ENCODE results near the gene E2F8.
"Not testable (repeated sequence)": the region's sequence is repeated elsewhere in the genome, so short reads cannot be mapped to it uniquely, and the experiment has no call there.

E2F8 gene, protein sequence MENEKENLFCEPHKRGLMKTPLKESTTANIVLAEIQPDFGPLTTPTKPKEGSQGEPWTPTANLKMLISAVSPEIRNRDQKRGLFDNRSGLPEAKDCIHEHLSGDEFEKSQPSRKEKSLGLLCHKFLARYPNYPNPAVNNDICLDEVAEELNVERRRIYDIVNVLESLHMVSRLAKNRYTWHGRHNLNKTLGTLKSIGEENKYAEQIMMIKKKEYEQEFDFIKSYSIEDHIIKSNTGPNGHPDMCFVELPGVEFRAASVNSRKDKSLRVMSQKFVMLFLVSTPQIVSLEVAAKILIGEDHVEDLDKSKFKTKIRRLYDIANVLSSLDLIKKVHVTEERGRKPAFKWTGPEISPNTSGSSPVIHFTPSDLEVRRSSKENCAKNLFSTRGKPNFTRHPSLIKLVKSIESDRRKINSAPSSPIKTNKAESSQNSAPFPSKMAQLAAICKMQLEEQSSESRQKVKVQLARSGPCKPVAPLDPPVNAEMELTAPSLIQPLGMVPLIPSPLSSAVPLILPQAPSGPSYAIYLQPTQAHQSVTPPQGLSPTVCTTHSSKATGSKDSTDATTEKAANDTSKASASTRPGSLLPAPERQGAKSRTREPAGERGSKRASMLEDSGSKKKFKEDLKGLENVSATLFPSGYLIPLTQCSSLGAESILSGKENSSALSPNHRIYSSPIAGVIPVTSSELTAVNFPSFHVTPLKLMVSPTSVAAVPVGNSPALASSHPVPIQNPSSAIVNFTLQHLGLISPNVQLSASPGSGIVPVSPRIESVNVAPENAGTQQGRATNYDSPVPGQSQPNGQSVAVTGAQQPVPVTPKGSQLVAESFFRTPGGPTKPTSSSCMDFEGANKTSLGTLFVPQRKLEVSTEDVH

GRCh38 chr11:19240420-19241259 is at the start of gene E2F8:
Gene E2F8 (minus strand): TSS chr11:19240945. CDS start chr11:19240121, 824 bp downstream.
- FAIRE-seq (no peak), DNase-seq (ENCODE audit: low spot score) (peak; percentile 86)

- DNase-seq (ENCODE audit: low spot score) = no peak
- FAIRE-seq = no peak
These were observed 49.6 kb upstream of the E2F8 start for GRCh38 chr11:19290356-19290755.

- FAIRE-seq = no peak
- no peak for DNase-seq (ENCODE audit: low spot score)
These were observed 47.5 kb upstream of the E2F8 start for GRCh38 chr11:19288256-19288655.

GRCh38 chr11:19286411-19286810 is 45.7 kb upstream of the E2F8 start:
- no peak for DNase-seq (ENCODE audit: low spot score)
- FAIRE-seq = no peak

- DNase-seq (ENCODE audit: low spot score) = no peak
- FAIRE-seq = no peak
These were observed 44.1 kb upstream of the E2F8 start for GRCh38 chr11:19284881-19285280.

DNA sequence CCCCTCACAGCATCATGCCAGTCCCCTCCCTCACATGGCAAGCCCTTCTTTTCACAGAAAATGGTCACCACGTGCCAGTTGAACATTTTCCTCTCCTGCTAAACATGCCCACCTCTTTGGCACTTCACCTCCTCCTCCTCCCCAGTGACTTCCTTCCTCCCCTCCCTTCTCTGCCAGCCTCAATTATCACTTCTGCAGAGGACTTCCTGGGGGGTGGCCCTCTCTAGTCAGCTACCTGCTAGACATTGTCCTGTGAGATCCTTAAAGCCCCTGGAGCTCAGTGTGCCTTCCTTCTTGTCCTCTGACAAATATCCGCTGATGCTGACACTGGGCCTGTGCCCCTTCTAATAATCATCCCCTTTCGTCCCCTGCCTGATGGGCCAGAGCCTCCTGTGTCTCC is 43.2 kb upstream of the E2F8 start:
- FAIRE-seq (no peak), DNase-seq (ENCODE audit: low spot score) (no peak)

DNA sequence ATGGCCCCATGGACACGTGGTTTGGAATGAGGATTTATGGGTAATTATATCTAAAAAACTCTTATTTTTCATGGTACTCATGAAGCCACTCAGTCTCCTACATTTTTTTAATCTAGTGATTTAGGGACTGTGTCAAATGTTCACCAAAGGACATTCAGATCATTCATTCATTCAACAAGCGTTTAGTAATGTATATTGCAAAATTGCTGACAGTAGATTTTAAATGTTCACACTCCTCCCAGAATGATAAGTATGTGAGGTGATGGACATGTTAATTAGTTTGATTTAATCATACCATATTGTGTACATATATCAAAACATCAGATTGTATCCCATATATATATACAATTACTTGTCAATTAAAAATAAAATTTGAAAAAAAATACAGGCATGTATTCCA is 40.8 kb upstream of the E2F8 start:
- FAIRE-seq (no peak), DNase-seq (ENCODE audit: low spot score) (no peak)

- no peak for DNase-seq (ENCODE audit: low spot score)
- FAIRE-seq = no peak
These were observed 40.3 kb upstream of the E2F8 start for GRCh38 chr11:19281041-19281440.

- no peak for FAIRE-seq
- DNase-seq (ENCODE audit: low spot score) = no peak
These were observed 38.7 kb upstream of the E2F8 start for GRCh38 chr11:19279451-19279850.

GRCh38 chr11:19276859-19277808 is 36.4 kb upstream of the E2F8 start:
- peak; percentile 73 for DNase-seq (ENCODE audit: low spot score)
- FAIRE-seq = peak; percentile 73

DNA sequence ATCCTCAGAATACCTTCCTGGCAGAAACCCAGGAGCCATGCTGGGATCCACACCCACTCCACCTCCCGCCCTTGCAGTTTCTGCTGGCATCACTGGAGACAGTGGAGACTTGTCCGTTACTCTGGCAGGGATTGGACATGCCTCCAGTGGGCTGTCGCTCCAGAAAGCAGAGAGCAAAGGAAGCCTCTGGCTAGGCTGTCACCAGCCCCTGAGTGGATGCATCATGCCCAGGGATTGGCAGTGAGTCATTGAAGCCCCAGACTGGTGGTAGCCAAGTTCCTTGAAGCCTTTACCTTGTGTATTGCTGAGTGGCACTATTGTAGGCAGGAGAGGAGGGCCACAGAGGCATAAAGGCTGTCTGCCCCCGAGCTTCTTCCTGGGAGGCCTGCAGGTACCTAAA is 34.8 kb upstream of the E2F8 start:
- DNase-seq (ENCODE audit: low spot score) = peak; percentile 60
- FAIRE-seq = no peak

- FAIRE-seq; DNase-seq (ENCODE audit: low spot score): not testable (repeated sequence)
These were observed 32.5 kb upstream of the E2F8 start for GRCh38 chr11:19273219-19273618.

- FAIRE-seq (no peak), DNase-seq (ENCODE audit: low spot score) (no peak)
These were observed 28.2 kb upstream of the E2F8 start for GRCh38 chr11:19268909-19269308.

GRCh38 chr11:19267567-19267966 is 26.8 kb upstream of the E2F8 start:
- FAIRE-seq = no peak
- DNase-seq (ENCODE audit: low spot score) = no peak

DNA sequence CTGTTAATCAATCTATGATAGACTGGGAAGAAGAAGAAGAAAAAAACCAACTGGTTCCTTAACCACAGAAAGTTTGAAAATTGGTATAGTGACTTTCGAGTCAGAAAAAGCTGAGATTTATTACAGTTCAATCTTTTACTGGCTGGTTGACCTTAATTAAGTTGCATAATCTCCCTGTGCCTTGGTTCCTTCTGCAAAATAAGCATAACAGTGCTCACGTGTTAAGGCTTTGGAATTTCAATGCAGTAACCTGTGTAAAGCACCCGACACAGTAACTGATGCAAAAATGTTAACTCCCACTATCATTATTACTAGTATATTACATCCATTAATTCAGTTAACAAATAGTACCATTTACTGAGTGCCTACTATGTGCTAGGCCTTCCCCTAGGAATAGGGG is 22.6 kb upstream of the E2F8 start:
- FAIRE-seq = no peak

DNA sequence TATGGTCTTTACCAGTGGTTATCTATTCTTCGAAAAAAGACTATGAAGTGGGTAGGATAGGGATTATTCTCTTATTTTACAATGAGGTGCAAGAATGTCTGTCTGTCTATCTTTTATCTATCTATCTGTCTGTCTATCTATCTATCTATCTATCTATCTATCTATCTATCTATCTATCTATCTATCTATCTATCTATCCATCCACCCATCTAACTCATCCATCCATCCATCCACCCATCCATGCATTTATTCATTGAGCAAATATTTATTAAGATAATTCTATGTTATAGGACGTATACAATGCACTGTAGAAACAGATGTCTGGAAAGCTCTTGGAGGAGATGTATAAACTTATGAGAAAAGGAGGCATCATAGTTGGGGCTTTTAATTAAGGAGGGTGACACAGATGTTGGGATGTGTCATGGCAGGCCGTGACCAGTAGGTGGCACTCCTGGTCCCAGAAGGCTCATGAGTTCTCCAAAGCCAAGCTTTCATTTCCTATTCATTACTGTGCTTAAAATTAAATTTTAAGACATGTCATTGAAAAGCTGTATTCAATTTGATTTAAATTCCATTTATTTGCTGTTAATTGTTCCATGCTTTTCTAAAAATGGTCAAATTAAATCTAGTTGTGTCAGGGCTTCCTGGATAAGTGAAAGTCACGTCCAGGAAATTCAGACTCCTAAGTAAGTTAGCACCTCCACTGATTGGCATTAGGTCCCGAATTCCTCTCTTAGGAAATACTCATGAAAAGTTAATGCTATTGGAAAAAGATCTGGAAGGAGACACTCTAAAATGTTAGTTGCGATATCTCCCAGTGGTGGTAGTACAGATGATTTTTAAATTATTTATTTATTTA is 19.0 kb upstream of the E2F8 start:
- no peak for FAIRE-seq
- peak; percentile 57 for DNase-seq (ENCODE audit: low spot score)

More for the DNA sequence above, 22.6 kb upstream of the E2F8 start:
- no peak for DNase-seq (ENCODE audit: low spot score)

DNA sequence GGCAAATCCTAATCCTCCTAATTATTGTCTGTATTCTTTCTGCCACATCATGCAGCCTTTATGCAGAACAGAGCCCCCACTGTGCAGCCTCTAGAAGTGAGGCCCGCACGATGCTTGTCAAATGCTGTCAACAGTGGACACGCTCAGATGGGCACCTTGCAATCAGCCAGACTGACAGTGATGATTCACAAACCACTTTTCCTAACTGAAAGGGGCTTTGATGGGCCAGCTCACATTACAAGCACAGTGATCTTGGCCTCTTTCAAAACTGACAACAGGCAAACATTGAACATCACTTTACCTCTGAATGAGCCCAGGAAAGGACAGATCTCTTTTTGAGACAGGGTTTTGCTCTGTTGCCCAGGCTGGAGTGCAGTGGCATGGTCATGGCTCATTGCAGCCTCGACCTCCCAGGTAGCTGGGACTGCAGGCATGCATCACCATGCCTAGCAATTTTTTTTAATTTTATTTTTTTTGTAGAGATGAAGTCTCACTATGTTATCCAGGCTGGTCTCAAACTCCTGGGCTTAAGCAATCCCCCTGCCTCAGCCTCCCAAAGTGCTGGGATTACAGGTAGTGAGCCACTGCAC is 18.0 kb upstream of the E2F8 start:
- FAIRE-seq = no peak
- DNase-seq (ENCODE audit: low spot score) = no peak

- FAIRE-seq = not testable (repeated sequence)
These were observed 13.7 kb upstream of the E2F8 start for GRCh38 chr11:19254441-19254840.

DNA sequence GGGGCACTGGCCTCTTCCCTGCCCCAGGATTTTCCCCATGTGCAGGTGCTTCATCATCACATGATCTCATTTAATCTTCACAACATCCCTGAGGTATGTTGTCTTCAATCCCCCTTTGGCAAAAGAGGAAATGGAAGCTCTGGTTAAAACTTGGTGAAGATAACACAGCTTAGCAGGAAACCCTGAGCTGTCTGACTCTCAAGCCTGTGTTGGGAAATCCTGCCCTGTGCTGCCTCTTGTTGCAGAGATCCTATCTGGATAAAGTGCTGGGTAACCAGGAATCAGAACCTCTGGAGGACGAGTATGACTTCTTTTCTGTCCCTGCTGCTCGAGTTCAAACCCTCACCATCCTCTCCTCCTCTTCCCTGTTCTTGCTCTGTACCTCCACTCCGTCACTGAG is 13.1 kb upstream of the E2F8 start:
- no peak for DNase-seq (ENCODE audit: low spot score)
- no peak for FAIRE-seq

More at GRCh38 chr11:19254441-19254840, 13.7 kb upstream of the E2F8 start:
- DNase-seq (ENCODE audit: low spot score) = not testable (repeated sequence)
